H1 (cell line): ENCODE measurements around the gene NUTM1. TPM values are rescaled to one million over a fixed set of nuclear protein-coding genes. Genes with fewer than 3 reads are reported as not detected.

Experiments
- CTCF ChIA-PET: fragments of 300-600 bp; sonication (Branson Sonifier 250); formaldehyde crosslinking; loops from one replicate; lab custom pipeline; 2021; ENCODE audit not compliant: partially characterized antibody; lab: Charles Lee
- POLR2A ChIA-PET: fragments of 300-600 bp; sonication (Branson Sonifier 250); formaldehyde crosslinking; loops from one replicate; lab custom pipeline; 2021; ENCODE audit warnings: inconsistent platforms; ENCODE audit not compliant: partially characterized antibody; lab: Charles Lee
- DNase-seq, 2 experiments: peaks; one replicate each; pipeline versions ENCODE4 v3.0.0 to v3.0.0-alpha.2; 2010 to 2022; ENCODE audit warnings: low spot score in 2 of 2, low read depth in 1 of 2, mixed read lengths in 1 of 2
- FAIRE-seq: peaks from 2 replicates; lab custom pipeline; 2011; peaks lifted over from hg19 to GRCh38; lab: Jason Lieb, UNC
- H2AFZ ChIP-seq: 2 replicates; pipeline ENCODE4 v1.8.1; 2012; ENCODE audit warnings: low read length, inconsistent platforms
- H2AK5ac ChIP-seq: 2 replicates; pipeline ENCODE4 v1.6.1; 2013; ENCODE audit warnings: low read depth, low read length
- H2BK120ac ChIP-seq: replicated peaks from 2 replicates; pipeline ENCODE3; 2013; ENCODE audit warnings: low read depth, low read length, inconsistent platforms
- H2BK12ac ChIP-seq: 2 replicates; pipeline ENCODE4 v1.6.1; 2013; ENCODE audit warnings: low read depth, low read length
- H2BK15ac ChIP-seq: 2 replicates; pipeline ENCODE4 v1.6.1; 2013; ENCODE audit warnings: low read length
- H2BK20ac ChIP-seq: 2 replicates; pipeline ENCODE4 v1.6.1; 2013; ENCODE audit warnings: low read length
- H2BK5ac ChIP-seq: 2 replicates; pipeline ENCODE4 v1.6.1; 2013; ENCODE audit warnings: low read depth, low read length
- H3K14ac ChIP-seq: 2 replicates; pipeline ENCODE4 v1.6.1; 2013; ENCODE audit warnings: inconsistent platforms; ENCODE audit not compliant: insufficient read length
- H3K18ac ChIP-seq: 2 replicates; pipeline ENCODE4 v1.6.1; 2013; ENCODE audit warnings: low read length; ENCODE audit errors: extremely low read depth
- H3K23ac ChIP-seq: 2 replicates; pipeline ENCODE4 v1.6.1; 2013; ENCODE audit warnings: inconsistent platforms; ENCODE audit not compliant: insufficient read length
- H3K23me2 ChIP-seq: 2 replicates; pipeline ENCODE4 v1.6.1; 2013; ENCODE audit warnings: low read depth, low read length
- H3K27ac ChIP-seq: 2 replicates; pipeline ENCODE4 v1.6.1; 2011; ENCODE audit warnings: low read depth, low read length, inconsistent platforms
- H3K27me3 ChIP-seq, 4 experiments: replicated peaks in 1 of 4; 1 replicate in 1 of 4; 2 replicates in 3 of 4; pipeline versions ENCODE4 v1.6.1 to v1.8.1; 2011 to 2013; ENCODE audit warnings: low read length in 3 of 4, mild to moderate bottlenecking in 3 of 4, inconsistent platforms in 2 of 4, mixed read lengths in 2 of 4, moderate library complexity in 1 of 4; ENCODE audit not compliant: control insufficient read depth in 3 of 4, insufficient read depth in 3 of 4; ENCODE audit errors: extremely low read depth in 1 of 4
- H3K36me3 ChIP-seq, 4 experiments: 2 replicates each; pipeline versions ENCODE4 v1.6.1 to v1.8.1; 2011 to 2013; ENCODE audit warnings: mild to moderate bottlenecking in 4 of 4, low read length in 3 of 4, moderate library complexity in 2 of 4, control low read depth in 1 of 4, inconsistent platforms in 1 of 4; ENCODE audit not compliant: insufficient read depth in 4 of 4, control insufficient read depth in 2 of 4
- H3K4ac ChIP-seq: replicated peaks from 2 replicates; pipeline ENCODE3; 2013; ENCODE audit warnings: low read length, low read depth, mixed read lengths, inconsistent platforms; ENCODE audit not compliant: insufficient read length
- H3K4me1 ChIP-seq, 4 experiments: replicated peaks in 1 of 4; 1 replicate in 1 of 4; 2 replicates in 3 of 4; pipeline versions ENCODE4 v1.6.1 to v1.8.1; 2011 to 2013; ENCODE audit warnings: low read length in 3 of 4, inconsistent platforms in 2 of 4, mixed read lengths in 1 of 4; ENCODE audit not compliant: insufficient read depth in 4 of 4, control insufficient read depth in 3 of 4
- H3K4me2 ChIP-seq, 2 experiments: 2 replicates each; pipeline versions ENCODE4 v1.6.1 to v1.8.1; 2011 to 2013; ENCODE audit warnings: low read depth in 2 of 2, low read length in 2 of 2, control low read depth in 1 of 2, inconsistent platforms in 1 of 2, mild to moderate bottlenecking in 1 of 2; ENCODE audit not compliant: insufficient read depth in 1 of 2
- H3K4me3 ChIP-seq, 4 experiments: fragments of 200-600, 300-600 bp in 1 of 4; sonication (generic), shearing (Covaris generic), sonication (Bioruptor Twin) in 1 of 4; 2 replicates each; pipeline versions ENCODE4 v1.5.1 to v1.8.1; 2011 to 2016; ENCODE audit warnings: low read length in 4 of 4, low read depth in 3 of 4, control low read depth in 2 of 4, inconsistent platforms in 2 of 4, mild to moderate bottlenecking in 2 of 4, mixed read lengths in 1 of 4, moderate library complexity in 1 of 4; ENCODE audit not compliant: insufficient read depth in 2 of 4; ENCODE audit errors: extremely low read depth in 1 of 4
- H3K56ac ChIP-seq: replicated peaks from 2 replicates; pipeline ENCODE3; 2013; ENCODE audit warnings: low read depth, mild to moderate bottlenecking, mixed read lengths, low read length, inconsistent platforms; ENCODE audit not compliant: insufficient read length
- H3K79me1 ChIP-seq: 2 replicates; pipeline ENCODE4 v1.6.1; 2013; ENCODE audit warnings: low read depth, low read length, control low read depth
- H3K79me2 ChIP-seq, 2 experiments: 2 replicates each; pipeline versions ENCODE4 v1.6.1 to v1.8.1; 2012 to 2013; ENCODE audit warnings: low read length in 2 of 2, mild to moderate bottlenecking in 2 of 2, inconsistent platforms in 1 of 2; ENCODE audit not compliant: insufficient read depth in 2 of 2, control insufficient read depth in 1 of 2
- H3K9ac ChIP-seq, 4 experiments: replicated peaks in 1 of 4; 1 replicate in 1 of 4; 2 replicates in 3 of 4; pipeline versions ENCODE4 v1.6.1 to v1.8.1; 2011 to 2013; ENCODE audit warnings: low read depth in 3 of 4, low read length in 3 of 4, control low read depth in 2 of 4, mild to moderate bottlenecking in 2 of 4, moderate library complexity in 2 of 4, inconsistent platforms in 1 of 4; ENCODE audit errors: extremely low read depth in 1 of 4
- H3K9me3 ChIP-seq, 2 experiments: 2 replicates each; pipeline versions ENCODE4 v1.6.1 to v1.8.1; 2012 to 2013; ENCODE audit warnings: mild to moderate bottlenecking in 2 of 2, moderate library complexity in 2 of 2, control low read depth in 1 of 2, inconsistent platforms in 1 of 2, low read depth in 1 of 2, low read length in 1 of 2, mixed read lengths in 1 of 2; ENCODE audit not compliant: insufficient read depth in 2 of 2
- H4K20me1 ChIP-seq, 2 experiments: replicated peaks in 1 of 2; 2 replicates each; pipeline versions ENCODE3 to v1.8.1; 2011 to 2013; ENCODE audit warnings: inconsistent platforms in 2 of 2, low read length in 2 of 2, mild to moderate bottlenecking in 1 of 2; ENCODE audit not compliant: insufficient read depth in 2 of 2, control insufficient read depth in 1 of 2
- H4K5ac ChIP-seq: 2 replicates; pipeline ENCODE4 v1.6.1; 2013; ENCODE audit warnings: low read length, low read depth, mixed read lengths, inconsistent platforms; ENCODE audit not compliant: insufficient read length
- H4K8ac ChIP-seq: 2 replicates; pipeline ENCODE4 v1.8.0; 2013; ENCODE audit warnings: mild to moderate bottlenecking, moderate library complexity, low read length, inconsistent platforms; ENCODE audit not compliant: insufficient read depth; ENCODE audit errors: extremely low read depth
- H4K91ac ChIP-seq: replicated peaks from 2 replicates; pipeline ENCODE3; 2013; ENCODE audit warnings: low read length, mixed read lengths, inconsistent platforms; ENCODE audit not compliant: insufficient read length
- ASH2L ChIP-seq: fragments of 200-600, 300-600 bp; sonication (generic); IDR thresholded peaks from one replicate; pipeline ENCODE4 v1.7.1; 2017; ENCODE audit warnings: low read length
- E2F6 ChIP-seq: IDR thresholded peaks from 2 replicates; pipeline ENCODE4 v1.6.1; 2012; ENCODE audit warnings: inconsistent platforms
- JUND ChIP-seq: IDR thresholded peaks from 2 replicates; pipeline ENCODE4 v1.6.1; 2011; ENCODE audit warnings: mild to moderate bottlenecking, improper control_type of control experiment, low read length
- WGBS, 2 experiments: shearing (Covaris generic) in 1 of 2; methylation state at CpG; one replicate each; pipeline versions ENCODE4 v1.1.6 to v1.1.7; 2013 to 2015; ENCODE audit warnings: low lambda C conversion rate in 2 of 2, mixed read lengths in 2 of 2, inconsistent platforms in 1 of 2, low coverage in 1 of 2, missing lambda C conversion rate in 1 of 2; ENCODE audit not compliant: insufficient replicate concordance in 2 of 2, insufficient coverage in 1 of 2, insufficient read length in 1 of 2; ENCODE audit errors: extremely low coverage in 1 of 2, missing lambda C conversion rate in 1 of 2; 5-methylcytosine and 5-hydroxymethylcytosine counted together
- polyA plus RNA-seq, 7 experiments: library from polyadenylated mRNA; depleted of rRNA in 3 of 7; stranded (reverse) in 5 of 7; unstranded in 2 of 7; fragments of >200 nt in 5 of 7; fragments of 200-250 nt in 2 of 7; gene quantifications; 1 replicate in 5 of 7; 2 replicates in 1 of 7; 4 replicates in 1 of 7; pipeline versions ENCODE4 v1.2.1 to v1.2.3, GENCODE V29; 2011 to 2013; ENCODE audit warnings: missing spikeins in 2 of 7, mixed read lengths in 2 of 7
- total RNA-seq: library from RNA; stranded (reverse); fragmentation: NEBNext Ultra II Directional; extraction: Animal tissue kit (Norgen Biotek cat#: 25700); gene quantifications from 2 replicates; pipeline ENCODE4 v1.2.1, GENCODE V29; 2021

NUTM1 gene
- total and polyA plus RNA-seq, 2 of the 8 experiments (the other 6 are each of a cell fraction or from before 2014, with no cell fraction given): 0.39 to 0.60 TPM

- Histone ChIP-seq H3K36me3 (no peaks in the 10 kb centered on the region), H3K4me3 (no peak overlapping the region), H3K4ac (no peak overlapping the region), H3K9me3 (peaks cover 2 to 11% of the 10 kb centered on the region in 2 experiments; a peak in 3 of 4 replicates), H4K20me1 (peaks cover under 1 to 5% of the 10 kb centered on the region in 2 experiments), H4K8ac (no peak overlapping the region), H3K27ac (no peak overlapping the region), H3K23me2 (peaks cover 4% of the 10 kb centered on the region; the same call in 1 of the 2 replicates), H3K79me2 (peaks cover 0 to 7% of the 10 kb centered on the region in 2 experiments; a peak in 3 of 4 replicates), H2AK5ac (no peak overlapping the region), H2BK12ac (no peak overlapping the region), H2BK15ac (no peak overlapping the region), H2BK20ac (no peak overlapping the region), H3K23ac (no peak overlapping the region), H3K9ac (no peak overlapping the region), H3K56ac (no peak overlapping the region), H4K91ac (no peak overlapping the region), H3K79me1 (peaks cover 4% of the 10 kb centered on the region; the same call in 1 of the 2 replicates), H3K4me2 (no peak overlapping the region), H3K18ac (no peak overlapping the region), H3K27me3 (no peaks in the 10 kb centered on the region), H3K14ac (no peak overlapping the region), H2BK120ac (no peak overlapping the region), H2AFZ (no peak overlapping the region), H2BK5ac (no peak overlapping the region), H3K4me1 (peaks cover 1 to 5% (median 4%) of the 10 kb centered on the region in 4 experiments; a peak in 6 of 7 replicates), H4K5ac (no peak overlapping the region)
- POLR2A ChIA-PET: no interaction called here
- WGBS, 2 experiments: 0% methylated on average over 2 of the region's 2 CpGs; no CpG with 5 or more reads in 1 of the 2 experiments
- DNase-seq (no peak), FAIRE-seq (no peak)
- CTCF ChIA-PET: no interaction called here
- TF ChIP-seq E2F6 (no peak), JUND (no peak), ASH2L (no peak)
Observed at GRCh38 chr15:34370643-34371042, 27.5 kb downstream of the NUTM1 start.
